HG03095 (cell line): ENCODE data around the gene PRRX2.

ENCODE experiments used
- ATAC-seq: cut with Tn5 transposase; IDR thresholded peaks from one replicate; pipeline ENCODE4 v1.9.1; 2021; ENCODE audit warnings: moderate library complexity; ENCODE audit not compliant: unreplicated experiment

The PRRX2 gene

DNA sequence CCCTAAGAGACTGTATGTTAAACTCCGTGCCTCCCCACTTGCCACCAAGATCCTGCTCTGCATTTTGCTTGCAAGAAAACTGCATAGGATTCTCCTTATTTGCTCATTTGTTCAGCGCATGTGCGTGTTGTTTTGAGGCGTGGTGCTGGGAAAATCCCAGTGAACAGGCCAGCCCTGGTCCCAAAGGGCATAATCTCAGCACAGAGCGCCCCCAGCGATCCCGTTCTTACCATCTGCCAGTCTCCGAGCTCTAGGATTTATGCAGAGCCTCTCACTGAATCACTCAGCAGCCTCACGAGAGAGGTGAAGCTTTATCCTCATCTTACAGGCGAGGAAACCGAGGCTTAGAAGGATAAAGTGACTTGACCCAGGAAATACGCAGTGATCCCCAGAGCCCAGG, 11.5 kb downstream of the PRRX2 start:
- no peak for ATAC-seq

DNA sequence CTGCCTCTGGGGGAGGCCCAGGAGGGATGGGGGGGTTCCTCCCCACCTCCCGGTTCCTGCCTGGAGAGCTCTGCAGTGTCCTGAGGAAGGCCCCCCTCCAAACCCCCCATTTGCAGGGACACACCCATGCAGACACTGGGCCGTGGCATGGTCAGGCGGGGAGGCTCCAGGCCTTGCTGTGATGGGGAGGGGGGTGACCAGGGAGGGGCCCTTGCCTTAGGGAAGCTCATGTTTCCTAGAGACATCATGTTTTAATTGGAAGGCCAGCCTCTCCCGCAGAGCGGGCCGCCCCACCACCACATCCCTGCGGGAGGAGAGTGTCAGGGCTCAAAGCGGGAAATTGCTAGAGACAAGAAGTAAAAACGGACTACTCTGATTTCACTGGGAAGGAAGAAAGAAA, 12.0 kb downstream of the PRRX2 start:
- ATAC-seq = no peak

DNA sequence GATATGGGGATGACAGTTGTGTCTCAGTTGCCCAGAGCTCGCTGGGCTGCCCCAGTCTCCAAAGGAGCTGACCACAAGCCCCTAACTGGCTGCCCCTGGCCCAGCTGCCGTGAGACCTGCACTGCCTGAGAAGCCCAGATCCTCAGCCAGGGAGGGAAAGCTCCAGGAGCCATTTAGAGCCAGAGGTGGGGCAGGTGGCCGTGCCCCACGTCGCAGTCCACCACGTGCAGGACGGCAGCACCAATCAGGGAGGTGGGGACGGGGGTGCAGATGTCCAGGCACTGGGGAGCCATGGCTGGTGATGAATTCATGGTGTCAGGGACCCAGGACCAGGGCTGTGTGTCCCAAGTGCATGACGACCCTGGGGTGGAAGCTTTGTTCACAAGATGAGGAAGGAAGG, 13.4 kb downstream of the PRRX2 start:
- no peak for ATAC-seq

DNA sequence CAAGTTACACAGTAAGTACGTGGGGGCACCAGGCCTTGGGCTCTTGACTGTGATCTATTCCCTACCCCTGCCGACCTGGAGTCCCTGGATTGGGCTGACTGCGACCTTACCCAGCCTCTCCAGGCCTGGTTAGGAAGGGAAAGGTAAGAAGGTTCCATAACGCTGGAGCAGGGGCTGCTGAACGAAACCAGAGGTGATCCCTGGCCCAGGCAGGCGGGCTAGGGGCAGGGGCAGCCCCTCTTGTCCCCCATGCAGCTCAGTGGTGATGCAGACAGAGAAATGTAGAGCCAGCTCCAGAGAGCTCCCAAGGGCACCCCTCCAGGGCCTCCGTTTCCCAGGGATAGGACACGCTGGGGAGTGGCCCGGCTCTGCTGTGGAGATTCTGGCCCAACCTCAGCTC, 14.1 kb downstream of the PRRX2 start:
- no peak for ATAC-seq

DNA sequence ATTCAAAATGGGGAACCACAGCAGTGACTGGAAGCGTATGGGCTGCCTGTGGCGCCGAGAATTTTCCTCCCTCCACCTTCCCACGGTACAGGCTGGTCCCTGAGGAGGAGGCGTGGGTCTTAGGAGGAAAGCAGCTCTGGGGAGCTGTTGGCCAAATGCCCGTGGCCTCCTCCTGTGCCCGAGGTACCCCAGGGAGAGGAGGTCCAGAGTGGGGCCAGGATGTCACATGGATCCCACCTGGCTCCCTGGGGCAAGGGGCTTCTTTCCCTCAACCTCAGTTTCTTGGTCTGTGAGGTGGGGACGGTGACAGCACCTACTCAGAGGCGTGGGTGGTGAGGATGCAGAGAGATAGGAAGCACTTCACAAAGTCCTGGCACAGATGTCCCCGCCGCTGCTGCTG, 16.5 kb downstream of the PRRX2 start:
- ATAC-seq = no peak

DNA sequence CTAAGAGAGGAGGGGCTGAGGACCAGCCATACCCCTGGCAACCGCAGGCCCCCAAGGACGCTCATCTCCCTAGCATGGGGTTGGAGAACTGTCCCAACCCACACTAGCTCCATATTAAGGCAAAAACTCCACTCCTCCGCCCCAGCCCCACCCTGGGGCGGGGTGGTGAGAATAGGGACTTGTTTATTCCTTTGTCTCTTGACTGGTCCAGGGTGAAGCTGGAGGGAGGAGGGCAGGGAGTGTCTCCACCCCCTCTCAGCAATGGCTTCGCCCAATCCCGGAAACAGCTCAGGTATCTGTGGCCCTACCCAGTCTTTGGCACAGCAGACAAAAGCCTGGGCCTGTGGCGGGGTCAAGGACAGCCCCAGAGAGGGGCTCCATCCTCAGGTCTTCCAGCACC, 16.9 kb downstream of the PRRX2 start:
- ATAC-seq = no peak

DNA sequence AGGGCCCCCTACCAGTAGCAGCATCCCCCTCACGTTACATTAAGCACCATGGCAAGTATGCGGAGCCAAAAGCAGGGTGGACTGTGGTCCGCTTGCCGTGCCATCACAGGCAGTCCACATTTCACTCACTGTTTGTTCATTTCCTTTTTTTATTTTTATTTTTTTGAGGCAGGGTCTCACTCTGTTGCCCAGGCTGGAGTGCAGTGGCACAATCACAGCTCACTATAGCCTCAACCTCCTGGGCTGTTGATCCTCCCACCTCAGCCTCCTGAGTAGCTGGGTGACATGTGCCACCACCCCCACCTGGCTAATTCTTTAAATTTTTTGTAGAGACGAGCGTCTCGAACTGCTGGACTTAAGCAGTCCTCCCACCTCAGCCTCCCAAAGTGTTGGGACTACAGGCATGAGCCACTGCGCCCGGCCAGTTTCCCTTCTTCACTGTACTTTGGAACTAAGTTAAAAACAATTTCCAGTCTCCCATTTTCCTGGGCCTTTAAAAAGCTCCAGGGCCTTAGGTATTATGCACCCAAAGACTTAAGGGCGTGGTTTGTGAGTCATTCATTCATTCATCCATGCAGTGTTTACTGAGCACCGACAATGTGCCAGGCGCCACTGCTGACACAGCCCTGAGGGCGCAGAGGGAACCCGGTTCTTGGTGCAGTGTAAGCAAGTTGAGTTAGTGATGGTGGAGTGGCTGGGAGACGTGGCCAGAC, 19.9 kb downstream of the PRRX2 start:
- ATAC-seq = no peak

DNA sequence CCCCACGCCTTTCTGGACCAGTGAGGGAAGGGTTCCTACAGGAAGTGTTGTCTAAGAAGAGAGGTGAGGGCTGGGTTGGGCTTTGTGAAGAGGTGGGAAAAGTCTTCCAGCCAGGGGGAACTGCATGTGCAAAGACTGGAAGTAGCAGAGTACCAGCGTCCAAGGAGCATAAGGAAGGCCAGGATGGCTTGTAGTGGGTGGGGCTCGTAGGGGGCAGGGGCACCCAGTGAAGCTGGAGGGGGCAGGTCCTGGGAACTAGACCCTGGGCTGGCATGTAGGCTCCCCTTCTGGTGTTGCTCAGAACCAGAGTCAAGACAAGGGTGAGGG, 20.4 kb downstream of the PRRX2 start:
- ATAC-seq = no peak

DNA sequence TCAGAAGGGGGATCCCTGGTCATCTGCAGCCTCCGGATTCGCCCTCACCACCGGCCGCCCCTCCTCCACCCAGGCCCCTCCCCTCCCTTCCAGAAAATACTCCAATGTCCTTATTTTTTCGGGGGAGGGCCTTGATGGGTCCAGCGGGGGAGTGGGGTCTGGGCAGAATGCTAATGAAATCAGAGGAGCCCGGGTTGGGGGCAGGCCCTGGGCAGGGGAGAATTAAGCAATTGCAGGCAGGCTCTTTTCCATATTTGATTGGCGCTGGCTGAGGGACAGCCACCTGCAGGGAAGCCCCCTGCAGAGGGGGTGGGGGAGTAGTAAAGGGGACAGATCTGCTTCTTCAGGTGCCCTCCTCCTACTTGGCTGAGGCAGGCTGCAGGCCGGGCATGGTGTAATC, 21.3 kb downstream of the PRRX2 start:
- ATAC-seq = no peak

DNA sequence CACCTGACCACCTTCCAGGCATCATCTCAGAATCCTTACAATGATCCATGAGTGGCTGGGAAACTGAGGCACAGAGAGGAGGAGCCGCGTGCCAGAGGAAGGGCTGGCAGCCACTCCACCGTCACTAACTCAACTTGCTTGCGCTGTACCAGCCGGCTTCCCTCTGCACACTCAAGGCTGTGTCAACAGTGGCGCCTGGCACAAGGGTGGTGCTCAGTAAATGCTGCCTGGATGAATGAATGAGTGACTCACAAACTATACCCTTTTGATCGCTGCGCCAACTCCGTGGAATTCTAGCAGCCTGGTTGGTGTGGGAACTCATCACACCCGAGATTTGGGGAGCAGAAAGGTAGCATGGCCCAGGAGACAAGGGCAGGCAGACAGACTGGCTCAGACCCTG, 21.9 kb downstream of the PRRX2 start:
- ATAC-seq = no peak

DNA sequence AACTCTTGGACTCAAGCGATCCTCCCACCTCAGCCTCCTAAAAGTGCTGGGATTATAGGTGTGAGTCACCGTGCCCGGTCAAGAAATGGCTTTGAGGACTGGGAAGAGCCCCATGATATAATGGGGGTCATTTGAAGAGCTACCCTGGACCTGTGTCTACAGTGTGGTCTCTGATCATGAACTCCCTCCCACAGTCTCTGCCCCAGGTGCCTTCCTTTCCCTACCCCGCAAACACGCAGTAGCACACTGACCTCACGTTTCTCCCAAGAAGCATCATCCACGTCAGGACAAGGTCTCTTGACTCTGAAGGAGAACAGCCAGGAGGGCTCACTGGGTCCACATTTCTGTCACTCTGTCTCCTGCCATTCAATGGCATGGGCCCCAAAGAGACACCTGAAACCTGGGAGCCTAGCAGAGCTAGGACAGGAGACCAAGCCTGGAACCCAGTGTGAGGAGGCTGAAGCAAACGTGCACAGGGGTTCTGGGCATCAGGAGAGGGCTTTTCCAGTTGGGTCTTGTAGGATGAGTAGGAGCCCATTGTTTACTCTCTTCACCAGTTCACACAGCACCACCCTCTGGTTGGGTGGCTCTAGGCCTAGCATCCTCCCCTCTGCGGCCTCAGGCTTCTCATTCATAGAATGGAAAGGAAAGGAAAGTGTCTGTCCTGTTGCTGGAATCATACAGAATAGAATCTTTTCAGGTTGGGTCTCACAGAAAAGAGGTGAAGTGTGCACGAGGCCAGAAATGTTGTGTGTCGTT, 23.0 kb downstream of the PRRX2 start:
- no peak for ATAC-seq

DNA sequence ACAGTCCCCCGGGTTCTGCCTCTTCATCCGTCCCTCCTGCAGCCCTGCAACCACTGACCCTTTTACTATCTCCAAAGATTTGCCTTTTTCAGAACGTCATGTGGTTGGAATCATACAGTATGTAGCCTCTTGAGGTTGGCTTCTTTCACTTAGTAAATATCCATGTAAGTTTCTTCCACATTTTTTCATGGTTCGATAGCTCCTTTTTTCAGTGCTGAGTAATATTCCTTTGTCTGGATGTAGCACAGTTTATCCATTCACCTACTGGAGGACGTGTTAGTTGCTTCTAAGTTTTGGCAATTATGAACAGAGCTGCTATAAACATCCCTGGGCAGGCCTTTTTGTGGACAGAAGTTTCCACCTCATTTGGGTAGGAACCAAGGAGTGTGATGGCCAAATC, 27.1 kb downstream of the PRRX2 start:
- no peak for ATAC-seq

DNA sequence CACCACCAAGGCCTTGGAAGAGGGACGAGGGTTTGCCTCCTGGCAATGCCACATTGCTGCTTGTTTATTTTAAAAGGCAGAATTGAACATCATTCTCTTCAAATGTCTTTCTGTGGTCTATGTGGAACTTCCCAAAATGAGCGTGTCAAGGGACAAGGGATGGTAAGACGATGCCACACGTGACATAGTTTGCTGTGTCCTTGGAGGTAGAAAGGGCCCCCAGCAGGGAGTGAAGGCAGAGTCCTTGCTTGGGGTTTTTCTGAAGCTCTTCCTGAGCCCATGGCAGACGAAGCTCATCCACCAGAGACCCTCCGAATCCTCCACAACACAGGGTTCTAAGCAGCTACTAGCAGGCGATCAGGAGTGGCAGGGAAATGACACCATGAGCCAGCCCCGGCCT, 28.3 kb downstream of the PRRX2 start:
- no peak for ATAC-seq

DNA sequence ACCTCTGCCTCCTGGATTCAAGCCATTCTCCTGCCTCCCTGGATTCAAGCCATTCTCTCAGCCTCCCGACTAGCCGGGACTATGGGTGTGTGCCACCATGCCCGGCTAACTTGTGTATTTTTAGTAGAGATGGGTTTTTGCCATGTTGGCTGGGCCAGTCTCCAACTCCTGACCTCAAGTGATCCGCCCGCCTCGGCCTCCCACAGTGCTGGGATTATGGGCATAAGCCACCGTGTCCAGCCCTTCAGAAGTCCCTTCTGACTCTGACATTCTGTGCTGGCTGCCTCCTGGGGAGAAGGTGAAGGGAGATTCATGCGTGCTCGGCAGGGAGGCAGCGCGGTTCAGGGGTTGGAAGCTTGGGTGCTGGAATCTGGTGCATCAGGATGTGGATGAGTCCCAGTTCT, 28.8 kb downstream of the PRRX2 start:
- no peak for ATAC-seq

DNA sequence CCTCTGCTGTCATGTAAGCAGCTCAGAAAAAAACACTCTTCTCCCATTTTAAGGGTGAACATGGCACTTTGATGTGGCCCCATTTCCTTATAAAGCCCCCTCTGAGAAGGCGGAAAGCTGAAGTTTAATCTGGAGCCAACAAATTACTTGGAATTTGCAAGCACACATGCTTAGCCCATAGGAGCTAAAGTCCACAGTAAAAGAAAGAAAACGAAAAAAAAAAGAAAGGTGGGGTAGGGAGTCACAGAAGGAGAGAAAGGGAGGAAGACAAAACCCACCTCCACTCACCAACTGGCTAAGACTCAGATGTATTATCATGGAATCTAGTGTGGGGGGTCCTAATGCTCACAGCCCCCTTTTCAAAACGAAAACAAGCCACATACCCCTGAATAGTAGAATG, 30.4 kb downstream of the PRRX2 start:
- ATAC-seq = no peak

DNA sequence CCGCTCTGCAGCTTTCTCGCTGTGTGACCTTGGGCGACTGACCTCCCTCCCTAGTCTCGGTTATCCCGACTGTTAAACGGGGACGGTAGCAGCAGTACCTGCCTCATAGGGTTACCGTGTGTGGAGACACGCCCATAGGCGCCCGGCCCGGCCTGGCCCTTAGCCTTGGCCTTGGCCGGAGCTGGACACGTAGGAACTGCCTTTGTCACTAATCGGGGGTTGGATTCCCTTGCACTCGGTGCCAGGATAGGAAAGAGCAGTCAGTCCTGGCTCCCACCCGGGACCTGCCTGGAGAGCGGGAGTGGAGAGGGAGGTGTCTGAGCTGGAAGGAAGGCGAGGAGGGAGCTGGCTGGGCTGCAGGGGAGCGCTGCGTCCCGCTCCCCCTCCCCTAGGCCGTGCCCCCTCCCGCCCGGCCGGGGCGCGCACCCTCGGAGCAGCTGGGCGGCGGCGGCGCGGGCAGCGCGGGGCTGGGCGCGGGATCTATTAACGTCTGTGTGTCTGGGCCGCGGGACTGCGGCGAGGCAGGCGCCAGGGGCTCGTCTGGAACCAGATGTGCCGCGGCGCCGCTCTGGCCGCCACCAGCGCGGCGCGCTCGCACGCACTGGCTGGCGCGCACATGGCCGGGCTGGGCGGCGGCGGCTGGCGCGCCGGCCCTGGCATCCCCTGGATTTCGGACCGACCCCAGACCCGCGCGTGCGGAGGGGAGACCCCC, 31.7 kb downstream of the PRRX2 start:
- no peak for ATAC-seq

DNA sequence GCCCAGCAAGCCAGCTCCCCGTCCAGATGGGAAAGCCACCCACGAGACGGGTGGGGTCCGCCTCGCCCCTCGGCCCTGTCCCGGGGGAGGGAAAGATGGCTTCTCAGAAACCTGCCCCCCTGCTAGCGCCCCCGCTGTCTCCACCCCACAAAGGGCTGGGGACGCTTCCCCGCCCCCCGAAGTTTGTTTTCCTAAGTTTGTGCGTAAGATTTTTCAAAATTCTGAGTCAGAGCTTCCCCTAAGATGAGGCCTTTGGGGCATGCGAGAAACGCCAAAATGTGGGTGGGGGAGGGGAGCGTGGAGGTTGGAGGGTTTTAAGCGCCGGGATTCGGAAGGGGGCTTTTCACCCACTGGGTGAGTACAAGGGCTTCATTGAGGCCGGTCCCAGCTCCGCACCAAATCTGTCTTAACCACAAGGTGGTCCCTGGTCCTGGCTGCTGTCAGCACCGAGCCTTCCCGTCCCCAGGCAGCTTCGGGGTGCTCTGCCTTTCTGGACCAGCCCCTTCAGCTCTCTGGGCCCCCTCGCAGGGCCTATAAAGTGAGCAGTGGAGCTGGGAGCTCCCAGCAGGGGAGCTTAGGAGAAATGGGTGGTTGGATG, 32.3 kb downstream of the PRRX2 start:
- no peak for ATAC-seq

DNA sequence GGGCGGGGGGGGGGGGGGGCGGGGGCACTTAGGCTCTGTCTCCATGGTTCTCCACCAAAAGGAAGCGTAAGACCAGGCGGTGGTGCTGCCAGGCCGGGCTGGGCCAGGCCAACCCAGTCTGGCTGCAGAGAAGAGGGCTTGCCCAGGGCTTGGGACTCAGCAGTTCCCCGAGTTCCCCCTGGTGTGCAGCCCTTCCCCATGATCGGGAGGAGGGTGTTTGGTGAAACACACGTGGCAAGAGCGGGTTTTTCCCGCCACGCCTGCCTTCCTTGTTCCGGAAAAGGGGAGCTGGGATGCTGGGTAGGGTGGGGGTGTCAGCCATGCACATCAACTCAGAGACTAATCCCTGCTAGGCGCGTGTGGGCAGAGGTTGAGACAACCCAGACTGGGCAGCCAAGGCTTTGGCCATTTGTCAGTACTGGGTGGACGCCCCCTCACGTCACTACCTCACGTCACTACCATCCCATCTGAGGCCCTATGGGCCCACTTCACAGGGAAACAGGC, 32.9 kb downstream of the PRRX2 start:
- ATAC-seq = no peak

DNA sequence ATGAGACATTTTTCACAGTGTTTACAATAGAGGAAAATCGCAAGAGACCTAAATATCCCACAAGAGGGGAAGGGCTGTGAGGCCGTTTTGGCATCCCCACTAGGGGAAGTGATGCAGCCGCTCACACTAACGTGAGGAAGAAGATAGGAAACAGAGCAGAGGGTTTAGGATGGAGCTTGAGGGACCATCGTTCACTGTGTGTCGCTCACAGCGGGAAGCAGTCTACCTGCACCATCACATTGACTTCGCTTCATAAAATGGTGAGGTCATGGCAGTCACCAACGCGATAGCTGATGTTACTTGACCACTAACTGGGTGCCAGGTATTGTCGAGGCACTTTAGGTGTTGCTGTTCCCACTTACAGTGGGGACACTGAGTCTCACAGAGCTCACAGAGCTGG, 35.6 kb downstream of the PRRX2 start:
- ATAC-seq = no peak

DNA sequence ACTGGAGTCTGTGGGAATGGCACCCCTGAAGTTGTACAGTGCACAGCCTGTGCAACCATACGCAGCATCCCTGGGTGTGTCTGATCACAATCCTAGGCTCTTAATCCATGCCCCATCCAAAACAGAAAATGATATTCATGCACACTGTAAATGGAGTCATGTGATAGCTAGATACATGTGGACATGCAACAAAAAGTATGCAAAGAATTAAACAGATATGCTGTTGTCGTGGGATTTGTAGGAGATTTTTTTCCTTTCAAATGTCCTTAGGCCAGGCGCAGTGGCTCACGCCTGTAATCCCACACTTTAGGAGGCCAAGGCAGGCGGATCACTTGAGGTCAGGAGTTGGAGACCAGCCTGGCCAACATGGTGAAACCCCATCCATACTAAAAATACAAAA, 36.1 kb downstream of the PRRX2 start:
- no peak for ATAC-seq

DNA sequence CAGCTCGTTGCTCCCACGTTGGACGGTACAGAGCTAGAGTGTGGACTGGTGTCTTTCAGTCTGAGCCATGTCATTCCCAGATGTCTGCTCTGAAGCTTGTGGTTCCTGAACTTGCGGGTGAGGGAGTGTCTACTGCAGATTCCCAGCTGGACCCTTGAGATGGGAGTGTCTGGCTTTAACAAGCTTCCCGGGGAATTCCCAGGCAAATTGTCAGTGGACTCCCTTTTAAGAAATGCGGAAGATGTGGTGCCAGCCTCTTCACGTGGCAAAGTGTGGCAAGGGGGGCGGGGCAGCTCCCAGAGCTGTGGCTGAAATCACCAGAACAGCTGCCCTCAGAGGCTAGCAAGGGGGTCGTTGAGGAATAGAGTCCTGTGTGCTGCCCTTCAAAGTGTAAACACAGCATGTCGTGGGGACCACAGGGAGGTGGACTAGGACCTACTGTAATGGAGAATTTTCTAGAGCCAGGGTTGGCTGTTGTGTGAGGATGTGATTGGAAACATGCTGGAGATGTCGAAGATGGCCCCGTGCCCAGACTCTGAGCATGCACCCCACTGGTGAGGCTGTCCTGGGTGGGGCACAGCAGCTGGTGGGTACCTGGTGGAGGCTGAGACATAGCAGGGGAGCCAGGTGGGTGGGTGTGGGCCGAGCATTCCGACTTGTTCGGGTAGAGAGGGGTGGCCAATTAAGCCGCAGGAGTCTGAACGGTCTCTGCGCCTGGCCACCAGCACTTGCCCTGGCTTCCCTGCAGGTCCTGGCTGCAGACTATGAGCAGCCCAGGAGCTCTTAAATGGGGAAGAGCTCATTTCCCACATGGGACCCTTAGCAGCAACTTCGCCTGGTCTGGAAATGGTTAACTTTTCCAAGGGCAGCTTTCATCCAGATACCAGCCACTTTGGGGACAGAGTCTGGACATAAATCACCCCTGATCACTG, 37.4 kb downstream of the PRRX2 start:
- no peak for ATAC-seq
